Measurements from ENCODE around the gene MSMB.

GRCh38 chr10:46024948-46025347, 21.1 kb downstream of the MSMB start:
- TF ChIP-seq CTCF (IDR thresholded peaks at IDR 0.05) = no peak
- no peak for TF ChIP-seq POLR2AphosphoS5 (IDR thresholded peaks at IDR 0.05)
- no peak for TF ChIP-seq EP300 (IDR thresholded peaks at IDR 0.05)

Measured in suprapubic skin (tissue), 4 donors.